SK-N-SH (cell line): Measurements from ENCODE around the gene TCFL5. TPM values are rescaled to one million over a fixed set of nuclear protein-coding genes. Genes with fewer than 3 reads are reported as not detected.

Experiments used
- CTCF ChIA-PET: fragments of 300-600, 350-600 bp; formaldehyde crosslinking; extraction: SDS; loops from one replicate; lab custom pipeline; 2021; lab: Yijun Ruan, JAX
- POLR2A ChIA-PET: fragments of 350-600 bp; sonication (Branson Sonifier 250); formaldehyde crosslinking; extraction: SDS; loops from one replicate; lab custom pipeline; 2020; ENCODE audit warnings: antibody characterized with exemption, inconsistent platforms; lab: Yijun Ruan, JAX
- DNase-seq: peaks from one replicate; pipeline ENCODE4 v3.0.0; 2012
- H2AFZ ChIP-seq: fragments of 200-600 bp; sonication (generic); 2 replicates; pipeline ENCODE4 v1.8.1; 2016; ENCODE audit warnings: antibody characterized with exemption, mild to moderate bottlenecking, low read depth
- H3F3A ChIP-seq: fragments of 200-600 bp; sonication (generic); replicated peaks from 2 replicates; pipeline ENCODE3; 2016; ENCODE audit warnings: antibody characterized with exemption, mild to moderate bottlenecking; ENCODE audit not compliant: insufficient read depth
- H3K27ac ChIP-seq, 2 experiments: fragments of 200-500 bp in 1 of 2; fragments of 200-600 bp in 1 of 2; sonication (Bioruptor generic) in 1 of 2; sonication (generic), shearing (Covaris generic) in 1 of 2; 2 replicates each; pipeline versions ENCODE4 v1.5.1 to v1.6.1; 2014 to 2016; ENCODE audit warnings: low read depth in 2 of 2, inconsistent platforms in 1 of 2, low read length in 1 of 2, mild to moderate bottlenecking in 1 of 2, mixed read lengths in 1 of 2
- H3K27me3 ChIP-seq: fragments of 200-600 bp; sonication (generic), shearing (Covaris generic); 2 replicates; pipeline ENCODE4 v1.6.1; 2016; ENCODE audit warnings: mixed run types; ENCODE audit not compliant: insufficient read depth
- H3K36me3 ChIP-seq, 2 experiments: fragments of 200-500 bp in 1 of 2; fragments of 200-600 bp in 1 of 2; sonication (Bioruptor generic) in 1 of 2; sonication (generic) in 1 of 2; replicated peaks in 1 of 2; 2 replicates each; pipeline versions ENCODE3 to v1.5.1; 2014 to 2016; ENCODE audit warnings: low read length in 1 of 2, mild to moderate bottlenecking in 1 of 2; ENCODE audit not compliant: insufficient read depth in 2 of 2, control insufficient read depth in 1 of 2
- H3K4me1 ChIP-seq, 2 experiments: fragments of 200-500 bp in 1 of 2; fragments of 200-600 bp in 1 of 2; sonication (Bioruptor generic) in 1 of 2; sonication (generic), shearing (Covaris generic) in 1 of 2; 2 replicates each; pipeline versions ENCODE4 v1.5.1 to v1.6.1; 2014 to 2016; ENCODE audit warnings: low read depth in 1 of 2, low read length in 1 of 2, mixed run types in 1 of 2; ENCODE audit not compliant: insufficient read depth in 2 of 2, control insufficient read depth in 1 of 2
- H3K4me2 ChIP-seq: fragments of 200-600 bp; sonication (generic), shearing (Covaris generic); 2 replicates; pipeline ENCODE4 v1.6.1; 2017; ENCODE audit warnings: mixed run types
- H3K4me3 ChIP-seq, 2 experiments: fragments of 200-500 bp in 1 of 2; fragments of 200-600 bp in 1 of 2; sonication (Bioruptor generic) in 1 of 2; sonication (generic), shearing (Covaris generic) in 1 of 2; 2 replicates each; pipeline versions ENCODE4 v1.5.1 to v1.8.1; 2014 to 2016; ENCODE audit warnings: low read depth in 2 of 2, inconsistent platforms in 1 of 2, low read length in 1 of 2, mild to moderate bottlenecking in 1 of 2, mixed read lengths in 1 of 2, moderate library complexity in 1 of 2
- H3K79me2 ChIP-seq: fragments of 200-600 bp; sonication (generic); 2 replicates; pipeline ENCODE4 v1.8.1; 2017; ENCODE audit warnings: mild to moderate bottlenecking; ENCODE audit not compliant: insufficient read depth
- H3K9ac ChIP-seq: fragments of 200-600 bp; sonication (generic); 2 replicates; pipeline ENCODE4 v1.6.1; 2017; ENCODE audit warnings: mixed run types
- H3K9me2 ChIP-seq: fragments of 200-600 bp; sonication (generic); 2 replicates; pipeline ENCODE4 v1.6.1; 2017; ENCODE audit warnings: mixed run types
- H3K9me3 ChIP-seq: fragments of 200-600 bp; sonication (generic); 2 replicates; pipeline ENCODE4 v1.6.1; 2017; ENCODE audit warnings: mixed run types, mild to moderate bottlenecking, moderate library complexity
- H4K20me1 ChIP-seq: fragments of 200-600 bp; sonication (generic); 2 replicates; pipeline ENCODE4 v1.6.1; 2017; ENCODE audit warnings: mild to moderate bottlenecking, mixed run types; ENCODE audit not compliant: insufficient read depth
- ELF1 ChIP-seq: IDR thresholded peaks from 2 replicates; pipeline ENCODE4 v1.4.0; 2012
- FOXJ3 ChIP-seq: sonication (generic); formaldehyde crosslinking; IDR thresholded peaks from 2 replicates; pipeline ENCODE4 v1.5.1; 2020; ENCODE audit warnings: mild to moderate bottlenecking, missing genetic modification reagents
- FOXM1 ChIP-seq: IDR thresholded peaks from 2 replicates; pipeline ENCODE4 v1.4.0; 2012; ENCODE audit warnings: low read depth, mild to moderate bottlenecking
- MEF2A ChIP-seq: IDR thresholded peaks from 2 replicates; pipeline ENCODE4 v1.4.0; 2012; ENCODE audit warnings: low read depth, borderline replicate concordance
- POLR2AphosphoS5 ChIP-seq: IDR thresholded peaks from 2 replicates; pipeline ENCODE4 v1.6.1; 2012; ENCODE audit warnings: low read depth, low read length
- SIN3A ChIP-seq: IDR thresholded peaks from 2 replicates; pipeline ENCODE4 v1.6.1; 2012; ENCODE audit warnings: low read depth, mild to moderate bottlenecking, low read length, moderate library complexity, borderline replicate concordance
- SMC3 ChIP-seq: IDR thresholded peaks from 2 replicates; pipeline ENCODE4 v1.6.1; 2012; ENCODE audit warnings: low read depth, low read length, improper control_type of control experiment
- TAF1 ChIP-seq: IDR thresholded peaks from 2 replicates; pipeline ENCODE4 v1.6.1; 2012; ENCODE audit warnings: low read depth, mild to moderate bottlenecking, low read length, moderate library complexity, borderline replicate concordance
- WGBS: methylation state at CpG from one replicate; pipeline ENCODE4 v1.1.6; 2017; ENCODE audit warnings: low lambda C conversion rate; 5-methylcytosine and 5-hydroxymethylcytosine counted together
- polyA plus RNA-seq, 3 experiments: library from polyadenylated mRNA; depleted of rRNA; stranded (reverse); fragments of >200 nt; gene quantifications; 2 replicates each; pipeline ENCODE4 v1.2.3, GENCODE V29; 2012
- TF ChIP-seq, protein P1 (sequence below): fragments of 150-350 bp; IDR thresholded peaks from 2 replicates; pipeline ENCODE4 v1.6.1; 2017; ENCODE audit warnings: antibody characterized with exemption, low read length, low read depth, borderline replicate concordance
- TF ChIP-seq, protein P2 (sequence below): IDR thresholded peaks from 2 replicates; pipeline ENCODE4 v1.4.0; 2012; ENCODE audit warnings: low read depth
- TF ChIP-seq, protein P3 (sequence below): fragments of 200-600 bp; sonication (generic); IDR thresholded peaks from 2 replicates; pipeline ENCODE4 v1.6.1; 2017; ENCODE audit warnings: antibody characterized with exemption, mild to moderate bottlenecking, moderate library complexity

The TCFL5 gene
- polyA plus RNA-seq, 1 of the 3 experiments (the other 2 are of a cell fraction), result 10.1 TPM

- TF ChIP-seq, protein P1, sequence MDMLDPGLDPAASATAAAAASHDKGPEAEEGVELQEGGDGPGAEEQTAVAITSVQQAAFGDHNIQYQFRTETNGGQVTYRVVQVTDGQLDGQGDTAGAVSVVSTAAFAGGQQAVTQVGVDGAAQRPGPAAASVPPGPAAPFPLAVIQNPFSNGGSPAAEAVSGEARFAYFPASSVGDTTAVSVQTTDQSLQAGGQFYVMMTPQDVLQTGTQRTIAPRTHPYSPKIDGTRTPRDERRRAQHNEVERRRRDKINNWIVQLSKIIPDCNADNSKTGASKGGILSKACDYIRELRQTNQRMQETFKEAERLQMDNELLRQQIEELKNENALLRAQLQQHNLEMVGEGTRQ, result no peak
- TF ChIP-seq FOXJ3 (CRISPR knock-in tag), result no peak
- no peak for TF ChIP-seq TAF1
- TF ChIP-seq SMC3, result no peak
- no peak for TF ChIP-seq ELF1
- TF ChIP-seq POLR2AphosphoS5, result no peak
- TF ChIP-seq FOXM1, result no peak
- TF ChIP-seq, protein P2, sequence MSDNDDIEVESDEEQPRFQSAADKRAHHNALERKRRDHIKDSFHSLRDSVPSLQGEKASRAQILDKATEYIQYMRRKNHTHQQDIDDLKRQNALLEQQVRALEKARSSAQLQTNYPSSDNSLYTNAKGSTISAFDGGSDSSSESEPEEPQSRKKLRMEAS, result no peak
- no peak for TF ChIP-seq SIN3A
Observed at GRCh38 chr20:62894261-62894660, 32.6 kb upstream of the TCFL5 start (continued).

- Histone ChIP-seq H3K4me3 (no peak overlapping the region), H3K4me1 (no peaks in the 10 kb centered on the region; a peak in 1 of 4 replicates), H3K9me2 (no peaks in the 10 kb centered on the region), H2AFZ (no peak overlapping the region), H4K20me1 (no peaks in the 10 kb centered on the region; the same call in 1 of the 2 replicates), H3K27me3 (no peaks in the 10 kb centered on the region), H3K27ac (no peak overlapping the region)
- ChIA-PET POLR2A (no interaction called here), CTCF (interaction anchor here (0.8 to 3.4 kb wide), 10 partner anchors 8 to 116 kb away, joined by 3 to 22 read pairs (median 4); no protein-coding TSS in a partner anchor)
- TF ChIP-seq, protein P3, sequence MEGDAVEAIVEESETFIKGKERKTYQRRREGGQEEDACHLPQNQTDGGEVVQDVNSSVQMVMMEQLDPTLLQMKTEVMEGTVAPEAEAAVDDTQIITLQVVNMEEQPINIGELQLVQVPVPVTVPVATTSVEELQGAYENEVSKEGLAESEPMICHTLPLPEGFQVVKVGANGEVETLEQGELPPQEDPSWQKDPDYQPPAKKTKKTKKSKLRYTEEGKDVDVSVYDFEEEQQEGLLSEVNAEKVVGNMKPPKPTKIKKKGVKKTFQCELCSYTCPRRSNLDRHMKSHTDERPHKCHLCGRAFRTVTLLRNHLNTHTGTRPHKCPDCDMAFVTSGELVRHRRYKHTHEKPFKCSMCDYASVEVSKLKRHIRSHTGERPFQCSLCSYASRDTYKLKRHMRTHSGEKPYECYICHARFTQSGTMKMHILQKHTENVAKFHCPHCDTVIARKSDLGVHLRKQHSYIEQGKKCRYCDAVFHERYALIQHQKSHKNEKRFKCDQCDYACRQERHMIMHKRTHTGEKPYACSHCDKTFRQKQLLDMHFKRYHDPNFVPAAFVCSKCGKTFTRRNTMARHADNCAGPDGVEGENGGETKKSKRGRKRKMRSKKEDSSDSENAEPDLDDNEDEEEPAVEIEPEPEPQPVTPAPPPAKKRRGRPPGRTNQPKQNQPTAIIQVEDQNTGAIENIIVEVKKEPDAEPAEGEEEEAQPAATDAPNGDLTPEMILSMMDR, result peak; percentile 32; the same call in 1 of the 2 replicates
- TF ChIP-seq SMC3 (0 out of 2 replicates have a peak, but pooled peaks have one; percentile 4), MEF2A (no peak)
- TF ChIP-seq, all 33 proteins: peak for 2
- H3F3A ChIP-seq, result peaks cover 12% of the 10 kb centered on the region
- H3K4me2 ChIP-seq, result no peak overlapping the region
- WGBS, result 92% methylated on average over 4 of the region's 14 CpGs
- H3K36me3 ChIP-seq, result peaks cover 55 to 82% of the 10 kb centered on the region in 2 experiments
- no peak overlapping the region for H3K9ac ChIP-seq
- H3K9me3 ChIP-seq, result no peaks in the 10 kb centered on the region
- H3K79me2 ChIP-seq, result 0 out of 2 replicates have a peak, but pooled peaks cover 5% of the 10 kb centered on the region
- peak; percentile 57 for DNase-seq
Observed at GRCh38 chr20:62893700-62894099, 32.1 kb upstream of the TCFL5 start.
